ENCODE measurements around the gene LRRK1.

LRRK1 gene

DNA sequence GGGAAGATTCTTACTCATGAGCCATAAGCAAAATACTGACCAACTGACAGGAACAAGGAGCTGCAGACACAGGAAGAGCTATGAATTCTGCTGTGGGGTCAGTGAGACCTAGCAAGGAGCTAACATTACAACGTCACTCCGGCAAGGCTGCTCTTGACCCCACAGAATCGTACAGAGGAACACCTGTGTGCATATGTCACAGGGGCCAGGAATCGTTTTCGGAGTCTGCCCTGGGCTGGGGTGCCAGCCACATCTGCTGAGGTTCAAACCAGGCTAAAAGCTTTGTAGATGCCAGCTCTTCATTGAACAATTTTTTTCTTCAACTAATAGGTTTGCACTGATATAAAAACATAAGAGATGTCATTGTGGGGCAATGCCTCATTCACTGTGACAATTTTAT lies 82.6 kb downstream of the LRRK1 start:
- Histone ChIP-seq H3K4me2 (ENCODE audit: insufficient read depth, low read length) (no peak overlapping the region), H3K4me3 (ENCODE audit: low read depth in 1 of 2, low read length in 2 of 2) (no peak overlapping the region), H3K27ac (ENCODE audit: low read length) (no peak overlapping the region), H3K79me2 (ENCODE audit: insufficient read depth, low read length) (no peaks in the 10 kb centered on the region), H3K27me3 (ENCODE audit: insufficient read depth, low read length, poor library complexity) (no peaks in the 10 kb centered on the region), H3K9me3 (ENCODE audit: insufficient read depth, low read length, severe bottlenecking) (no peaks in the 10 kb centered on the region), H3K9ac (ENCODE audit: low read depth, low read length) (no peak overlapping the region), H3K36me3 (ENCODE audit: insufficient read depth, low read length) (no peaks in the 10 kb centered on the region), H3K4me1 (ENCODE audit: insufficient read depth, low read length) (no peaks in the 10 kb centered on the region), H4K20me1 (ENCODE audit: insufficient read depth, low read length) (no peaks in the 10 kb centered on the region), H2AFZ (ENCODE audit: low read depth, low read length) (no peak overlapping the region)
- DNase-seq: no peak
- TF ChIP-seq CTCF (IDR thresholded peaks at IDR 0.05; ENCODE audit: borderline replicate concordance, extremely low read depth, low read length, poor library complexity, severe bottlenecking): no peak
- TF ChIP-seq EZH2 (IDR thresholded peaks at IDR 0.05; ENCODE audit: borderline replicate concordance, low read depth, low read length, severe bottlenecking): no peak
- no peak for ATAC-seq (ENCODE audit: insufficient read depth, low read depth)

- Histone ChIP-seq H3K27ac (ENCODE audit: low read length) (no peak overlapping the region), H3K4me3 (ENCODE audit: low read depth in 1 of 2, low read length in 2 of 2) (no peak overlapping the region), H3K36me3 (ENCODE audit: insufficient read depth, low read length) (no peaks in the 10 kb centered on the region), H4K20me1 (ENCODE audit: insufficient read depth, low read length) (no peaks in the 10 kb centered on the region), H2AFZ (ENCODE audit: low read depth, low read length) (no peak overlapping the region), H3K9me3 (ENCODE audit: insufficient read depth, low read length, severe bottlenecking) (no peaks in the 10 kb centered on the region), H3K79me2 (ENCODE audit: insufficient read depth, low read length) (no peaks in the 10 kb centered on the region), H3K9ac (ENCODE audit: low read depth, low read length) (no peak overlapping the region), H3K4me1 (ENCODE audit: insufficient read depth, low read length) (peaks cover under 1% of the 10 kb centered on the region; the same call in 1 of the 2 replicates), H3K4me2 (ENCODE audit: insufficient read depth, low read length) (no peak overlapping the region), H3K27me3 (ENCODE audit: insufficient read depth, low read length, poor library complexity) (no peaks in the 10 kb centered on the region)
- ATAC-seq (ENCODE audit: insufficient read depth, low read depth): no peak
- DNase-seq: no peak
- no peak for TF ChIP-seq EZH2 (IDR thresholded peaks at IDR 0.05; ENCODE audit: borderline replicate concordance, low read depth, low read length, severe bottlenecking)
- no peak for TF ChIP-seq CTCF (IDR thresholded peaks at IDR 0.05; ENCODE audit: borderline replicate concordance, extremely low read depth, low read length, poor library complexity, severe bottlenecking)
Observed at GRCh38 chr15:101003081-101003480, 83.9 kb downstream of the LRRK1 start.

GRCh38 chr15:101003706-101004105 lies 84.5 kb downstream of the LRRK1 start:
- DNase-seq: no peak
- Histone ChIP-seq H3K27me3 (ENCODE audit: insufficient read depth, low read length, poor library complexity) (no peaks in the 10 kb centered on the region), H2AFZ (ENCODE audit: low read depth, low read length) (no peak overlapping the region), H3K4me2 (ENCODE audit: insufficient read depth, low read length) (no peak overlapping the region), H3K9me3 (ENCODE audit: insufficient read depth, low read length, severe bottlenecking) (no peaks in the 10 kb centered on the region), H3K27ac (ENCODE audit: low read length) (no peak overlapping the region), H3K36me3 (ENCODE audit: insufficient read depth, low read length) (no peaks in the 10 kb centered on the region), H3K4me3 (ENCODE audit: low read depth in 1 of 2, low read length in 2 of 2) (no peak overlapping the region), H3K79me2 (ENCODE audit: insufficient read depth, low read length) (no peaks in the 10 kb centered on the region), H3K4me1 (ENCODE audit: insufficient read depth, low read length) (peaks cover 6% of the 10 kb centered on the region; the same call in 1 of the 2 replicates), H4K20me1 (ENCODE audit: insufficient read depth, low read length) (no peaks in the 10 kb centered on the region), H3K9ac (ENCODE audit: low read depth, low read length) (no peak overlapping the region)
- ATAC-seq (ENCODE audit: insufficient read depth, low read depth): no peak
- no peak for TF ChIP-seq EZH2 (IDR thresholded peaks at IDR 0.05; ENCODE audit: borderline replicate concordance, low read depth, low read length, severe bottlenecking)
- TF ChIP-seq CTCF (IDR thresholded peaks at IDR 0.05; ENCODE audit: borderline replicate concordance, extremely low read depth, low read length, poor library complexity, severe bottlenecking): no peak

GRCh38 chr15:101004500-101004899 lies 85.3 kb downstream of the LRRK1 start:
- H3K9ac ChIP-seq (ENCODE audit: low read depth, low read length): no peak overlapping the region
- DNase-seq (no peak), ATAC-seq (ENCODE audit: insufficient read depth, low read depth) (no peak)
- H3K4me2 ChIP-seq (ENCODE audit: insufficient read depth, low read length): no peak overlapping the region
- no peak overlapping the region for H3K4me3 ChIP-seq (ENCODE audit: low read depth in 1 of 2, low read length in 2 of 2)
- no peaks in the 10 kb centered on the region for H3K9me3 ChIP-seq (ENCODE audit: insufficient read depth, low read length, severe bottlenecking)
- H3K79me2 ChIP-seq (ENCODE audit: insufficient read depth, low read length): no peaks in the 10 kb centered on the region
- H3K36me3 ChIP-seq (ENCODE audit: insufficient read depth, low read length): no peaks in the 10 kb centered on the region
- H3K27me3 ChIP-seq (ENCODE audit: insufficient read depth, low read length, poor library complexity): no peaks in the 10 kb centered on the region
- TF ChIP-seq CTCF (IDR thresholded peaks at IDR 0.05; ENCODE audit: borderline replicate concordance, extremely low read depth, low read length, poor library complexity, severe bottlenecking) (no peak), EZH2 (IDR thresholded peaks at IDR 0.05; ENCODE audit: borderline replicate concordance, low read depth, low read length, severe bottlenecking) (no peak)
- H2AFZ ChIP-seq (ENCODE audit: low read depth, low read length): no peak overlapping the region
- H3K27ac ChIP-seq (ENCODE audit: low read length): no peak overlapping the region
- no peaks in the 10 kb centered on the region for H4K20me1 ChIP-seq (ENCODE audit: insufficient read depth, low read length)
- peaks cover 6% of the 10 kb centered on the region; the same call in 1 of the 2 replicates for H3K4me1 ChIP-seq (ENCODE audit: insufficient read depth, low read length)
